Panc1 (cell line): ENCODE data around the gene GFOD2.

Experiments
- CTCF ChIP-seq: fragments of 450-650 bp; IDR thresholded peaks from 2 replicates; pipeline ENCODE4 v1.5.1; 2017; ENCODE audit warnings: mild to moderate bottlenecking
- SIN3A ChIP-seq: IDR thresholded peaks from 2 replicates; pipeline ENCODE4 v1.6.1; 2012; ENCODE audit warnings: low read depth, mild to moderate bottlenecking, low read length, moderate library complexity, borderline replicate concordance; ENCODE audit not compliant: insufficient read depth

GRCh38 chr16:67716097-67716496 is 3.0 kb downstream of the GFOD2 start:
- TF ChIP-seq CTCF: no peak
- no peak for TF ChIP-seq SIN3A
